Fibroblast of lung (primary cell): ENCODE results near the gene SMARCA4.

Source experiments
- CTCF ChIP-seq, 2 donors: IDR thresholded peaks in 1 of 2; conservative IDR thresholded peaks in 1 of 2; 1 replicate in 1 of 2; 2 replicates in 1 of 2; pipeline ENCODE4 v1.5.1; 2011 to 2012; ENCODE audit warnings: low read length in 2 of 2, control low read depth in 1 of 2, inconsistent platforms in 1 of 2, low read depth in 1 of 2, mild to moderate bottlenecking in 1 of 2
- EZH2 ChIP-seq: IDR thresholded peaks from 2 replicates; pipeline ENCODE4 v1.5.1; 2012; ENCODE audit warnings: low read length, control low read depth, mild to moderate bottlenecking; ENCODE audit errors: missing control alignments

DNA sequence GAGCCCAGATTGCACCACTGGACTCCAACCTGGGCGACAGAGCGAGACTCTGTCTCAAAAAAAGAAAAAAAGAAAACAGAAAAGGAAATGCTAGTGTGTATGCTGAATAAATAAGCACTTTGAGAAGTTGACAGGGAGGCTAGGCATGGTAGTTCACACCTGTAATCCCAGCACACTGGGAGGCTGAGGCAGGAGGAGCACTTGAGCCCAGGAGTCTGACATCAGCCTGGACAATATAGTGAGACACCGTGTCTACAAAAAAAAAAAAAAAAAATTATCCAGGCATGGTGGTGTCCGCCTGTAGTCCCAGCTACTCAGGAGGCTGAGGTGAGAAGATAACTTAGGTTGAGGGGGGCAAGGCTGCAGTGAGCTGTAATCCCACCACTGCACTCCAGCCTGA, 109.3 kb downstream of the SMARCA4 start:
- TF ChIP-seq CTCF (conservative IDR thresholded peaks at IDR 0.05 in 1 of 2, IDR thresholded peaks at IDR 0.05 in 1 of 2; ENCODE audit: low read depth in 1 of 2, low read length in 2 of 2) (no peak), EZH2 (no peak)
